ENCODE results near the gene IL36A.

GRCh38 chr2:113053666-113054065 lies 48.4 kb downstream of the IL36A start:
- TF ChIP-seq POLR2A (IDR thresholded peaks at IDR 0.05) (no peak), CTCF (IDR thresholded peaks at IDR 0.05) (no peak), POLR2AphosphoS5 (IDR thresholded peaks at IDR 0.05) (no peak), EP300 (IDR thresholded peaks at IDR 0.05) (no peak)

Data from upper lobe of left lung (tissue), 4 donors.